GM12878 (cell line): ENCODE data around the gene PRR35. TPM values are rescaled to one million over a fixed set of nuclear protein-coding genes. Genes with fewer than 3 reads are reported as not detected.

Experiments
- ATAC-seq: fragments of 200-7000 bp; cut with Tn5 transposase; 3 replicates; pipeline ENCODE4 v1.9.1; 2020; ENCODE audit warnings: mild to moderate bottlenecking, moderate library complexity
- BruUV-seq: library from RNA; stranded (reverse); fragments of 400-500 nt; replicated peaks from 2 replicates; lab custom pipeline; 2021; lab: Mats Ljungman, UMichigan
- CTCF ChIA-PET: fragments of 300-600 bp; sonication (Branson Sonifier 250); formaldehyde crosslinking; extraction: SDS; loops from one replicate; lab custom pipeline; 2021; ENCODE audit warnings: inconsistent platforms; lab: Yijun Ruan, JAX
- POLR2A ChIA-PET: fragments of 350-600 bp; formaldehyde crosslinking; extraction: SDS; loops from one replicate; lab custom pipeline; 2021; ENCODE audit warnings: inconsistent platforms; lab: Charles Lee
- RAD21 ChIA-PET: fragments of 300-600 bp; sonication (Branson Sonifier 250); formaldehyde crosslinking; loops from one replicate; lab custom pipeline; 2023; ENCODE audit warnings: antibody characterized with exemption; ENCODE audit not compliant: unreplicated experiment; lab: Charles Lee
- SMC1A ChIA-PET: fragments of 300-600 bp; sonication (Branson Sonifier 250); formaldehyde crosslinking; loops from one replicate; lab custom pipeline; 2023; ENCODE audit not compliant: unreplicated experiment, uncharacterized antibody; lab: Charles Lee
- DNase-seq: peaks from one replicate; pipeline ENCODE4 v3.0.0-alpha.2; 2011; ENCODE audit warnings: low read depth, low spot score
- FAIRE-seq: peaks from 3 replicates; lab custom pipeline; 2011; peaks lifted over from hg19 to GRCh38; lab: Jason Lieb, UNC
- H2AFZ ChIP-seq: 2 replicates; pipeline ENCODE4 v1.6.0; 2011; ENCODE audit warnings: low read depth, low read length, control low read depth; ENCODE audit not compliant: control insufficient read depth
- H3K27ac ChIP-seq: 2 replicates; pipeline ENCODE4 v1.5.1; 2011; ENCODE audit warnings: control low read depth; ENCODE audit not compliant: control insufficient read depth, insufficient read depth
- H3K27me3 ChIP-seq, 2 experiments: replicated peaks in 1 of 2; 2 replicates each; pipeline versions ENCODE4 v1.6.0 to v1.6.1; 2011; ENCODE audit warnings: low read length in 1 of 2; ENCODE audit not compliant: control insufficient read depth in 2 of 2, insufficient read depth in 2 of 2
- H3K36me3 ChIP-seq, 2 experiments: 2 replicates each; pipeline ENCODE4 v1.5.1; 2011; ENCODE audit warnings: low read length in 1 of 2; ENCODE audit not compliant: control insufficient read depth in 2 of 2, insufficient read depth in 2 of 2
- H3K4me1 ChIP-seq: 2 replicates; pipeline ENCODE4 v1.6.1; 2011; ENCODE audit warnings: mild to moderate bottlenecking, low read length, moderate library complexity, mixed read lengths; ENCODE audit not compliant: control insufficient read depth, insufficient read depth
- H3K4me2 ChIP-seq: 2 replicates; pipeline ENCODE4 v1.6.0; 2011; ENCODE audit warnings: control low read depth; ENCODE audit not compliant: control insufficient read depth, insufficient read depth
- H3K4me3 ChIP-seq: fragments of 200-600 bp; sonication (generic); 2 replicates; pipeline ENCODE4 v1.5.1; 2016
- H3K79me2 ChIP-seq: 2 replicates; pipeline ENCODE4 v1.6.0; 2011; ENCODE audit warnings: low read length; ENCODE audit not compliant: control insufficient read depth, insufficient read depth
- H3K9ac ChIP-seq: 2 replicates; pipeline ENCODE4 v1.8.0; 2011; ENCODE audit warnings: low read length, control low read depth, mixed read lengths; ENCODE audit not compliant: control insufficient read depth, insufficient read depth
- H3K9me3 ChIP-seq: replicated peaks from 3 replicates; pipeline ENCODE4 v1.5.1; 2011; ENCODE audit warnings: mild to moderate bottlenecking, low read length; ENCODE audit not compliant: control insufficient read depth, insufficient read depth
- H4K20me1 ChIP-seq: 2 replicates; pipeline ENCODE4 v1.6.0; 2011; ENCODE audit not compliant: control insufficient read depth, insufficient read depth
- BHLHE40 ChIP-seq, 2 experiments: fragments of 450-650 bp in 1 of 2; IDR thresholded peaks; 2 replicates each; pipeline ENCODE4 v1.6.1; 2011 to 2017; ENCODE audit warnings: low read depth in 2 of 2, borderline replicate concordance in 1 of 2, improper control_type of control experiment in 1 of 2, low read length in 1 of 2, mild to moderate bottlenecking in 1 of 2
- CBFB ChIP-seq: IDR thresholded peaks from 2 replicates; pipeline ENCODE4 v1.6.1; 2016; ENCODE audit warnings: antibody characterized with exemption, low read depth
- CHD1 ChIP-seq: IDR thresholded peaks from 2 replicates; pipeline ENCODE4 v1.6.1; 2012; ENCODE audit warnings: low read depth, low read length, improper control_type of control experiment
- CHD2 ChIP-seq: IDR thresholded peaks from 2 replicates; pipeline ENCODE4 v1.6.1; 2011; ENCODE audit warnings: low read depth, low read length, improper control_type of control experiment, borderline replicate concordance
- FOXM1 ChIP-seq: IDR thresholded peaks from 2 replicates; pipeline ENCODE4 v1.6.1; 2012; ENCODE audit warnings: low read depth, mild to moderate bottlenecking, inconsistent platforms, low read length, moderate library complexity
- IRF4 ChIP-seq: IDR thresholded peaks from 2 replicates; pipeline ENCODE4 v1.6.1; 2011; ENCODE audit warnings: low read depth, low read length
- MEF2B ChIP-seq: fragments of 450-650 bp; IDR thresholded peaks from 2 replicates; pipeline ENCODE4 v1.6.1; 2018; ENCODE audit warnings: mild to moderate bottlenecking, moderate library complexity; ENCODE audit not compliant: partially characterized antibody, poor library complexity, severe bottlenecking
- NFXL1 ChIP-seq: fragments of 450-650 bp; IDR thresholded peaks from 2 replicates; pipeline ENCODE4 v1.6.1; 2017; ENCODE audit warnings: antibody characterized with exemption, mild to moderate bottlenecking, borderline replicate concordance
- NR2C1 ChIP-seq: fragments of 450-650 bp; IDR thresholded peaks from 2 replicates; pipeline ENCODE4 v1.6.1; 2017; ENCODE audit warnings: antibody characterized with exemption, mild to moderate bottlenecking, moderate library complexity
- PAX5 ChIP-seq: IDR thresholded peaks from 2 replicates; pipeline ENCODE4 v1.6.1; 2011; ENCODE audit warnings: low read depth, low read length, borderline replicate concordance
- SKIL ChIP-seq: fragments of 450-650 bp; IDR thresholded peaks from 2 replicates; pipeline ENCODE4 v1.6.1; 2017; ENCODE audit warnings: mild to moderate bottlenecking, low read depth, inconsistent platforms; ENCODE audit not compliant: poor library complexity, severe bottlenecking
- SMAD1 ChIP-seq: fragments of 450-650 bp; IDR thresholded peaks from 2 replicates; pipeline ENCODE4 v1.6.1; 2018; ENCODE audit warnings: mild to moderate bottlenecking, low read depth; ENCODE audit not compliant: partially characterized antibody
- STAT3 ChIP-seq: IDR thresholded peaks from 2 replicates; pipeline ENCODE4 v1.6.1; 2011; ENCODE audit warnings: low read depth, low read length, improper control_type of control experiment
- YY1 ChIP-seq: IDR thresholded peaks from 2 replicates; pipeline ENCODE4 v1.6.1; 2011; ENCODE audit warnings: low read depth, mild to moderate bottlenecking, low read length
- WGBS: methylation state at CpG from one replicate; pipeline ENCODE4 v1.1.6; 2016; ENCODE audit warnings: low lambda C conversion rate; ENCODE audit not compliant: insufficient replicate concordance, insufficient coverage; ENCODE audit errors: missing lambda C conversion rate; 5-methylcytosine and 5-hydroxymethylcytosine counted together
- in situ Hi-C: fragments of 300-500 bp; cut with MboI; formaldehyde crosslinking; loops from 9 replicates; pipeline ENCODE4 v1.14.3; 2018; ENCODE audit warnings: mixed read lengths
- intact Hi-C: fragments of 100-400 bp; cut with micrococcal nuclease; formaldehyde crosslinking; loops from one replicate; pipeline ENCODE4 v1.14.2; 2022; ENCODE audit not compliant: unreplicated experiment
- polyA plus RNA-seq, 11 experiments: library from polyadenylated mRNA; depleted of rRNA in 4 of 11; unstranded in 6 of 11; stranded (reverse) in 5 of 11; fragments of >200 nt; fragmentation: Nextera tagmentation in 4 of 11; fragmentation: Illumina TruSeq in 1 of 11; extraction: Ambion mirVana in 4 of 11; extraction: Trizol in 1 of 11; gene quantifications; 1 replicate in 1 of 11; 2 replicates in 10 of 11; pipeline versions ENCODE4 v1.2.1 to v1.2.3, GENCODE V29; 2011 to 2016; ENCODE audit warnings: inconsistent platforms in 2 of 11, missing spikeins in 2 of 11, low read depth in 1 of 11
- total RNA-seq, 4 experiments: library from RNA; depleted of rRNA in 3 of 4; stranded (reverse); fragments of >200 nt in 3 of 4; fragmentation: Illumina TruSeq in 1 of 4; extraction: Trizol in 1 of 4; gene quantifications; 2 replicates each; pipeline versions ENCODE4 v1.2.1 to v1.2.3, GENCODE V29; 2013 to 2021
- TF ChIP-seq, protein P1 (sequence below): IDR thresholded peaks from 2 replicates; pipeline ENCODE4 v1.6.1; 2012; ENCODE audit warnings: mild to moderate bottlenecking, low read depth, low read length

Gene PRR35
- total and polyA plus RNA-seq, 10 of the 15 experiments (the other 5 are each of a cell fraction or from before 2014, with no cell fraction given): not detected

GRCh38 chr16:521381-522210 is 38.6 kb upstream of the PRR35 start:
- Histone ChIP-seq H2AFZ (no peak overlapping the region), H4K20me1 (no peaks in the 10 kb centered on the region; the same call in 1 of the 2 replicates), H3K36me3 (peaks cover 0 to 2% of the 10 kb centered on the region in 2 experiments; a peak in 3 of 4 replicates), H3K4me2 (no peak overlapping the region), H3K27ac (no peak overlapping the region), H3K9me3 (no peaks in the 10 kb centered on the region), H3K4me1 (peaks cover 25% of the 10 kb centered on the region), H3K4me3 (no peak overlapping the region), H3K9ac (no peak overlapping the region), H3K79me2 (peaks cover 14% of the 10 kb centered on the region), H3K27me3 (no peaks in the 10 kb centered on the region)
- BruUV-seq: no TSS peak
- ChIA-PET SMC1A (no interaction called here), RAD21 (no interaction called here), POLR2A (no interaction called here), CTCF (no interaction called here)
- in situ Hi-C loops (no loop called here), intact Hi-C loops (no loop called here)
- DNase-seq (no peak), ATAC-seq (no peak), FAIRE-seq (no peak)
- TF ChIP-seq MEF2B: no peak
- TF ChIP-seq YY1: no peak
- no peak for TF ChIP-seq BHLHE40 (IDR thresholded peaks at IDR 0.05; ENCODE audit: borderline replicate concordance in 1 of 2, low read depth in 2 of 2, low read length in 1 of 2)
- TF ChIP-seq STAT3: no peak
- TF ChIP-seq CHD2: no peak
- no peak for TF ChIP-seq NR2C1
- no peak for TF ChIP-seq SKIL
- TF ChIP-seq PAX5: no peak
- TF ChIP-seq FOXM1: no peak
- no peak for TF ChIP-seq CHD1
- TF ChIP-seq CBFB: no peak
- TF ChIP-seq IRF4: no peak
- TF ChIP-seq, protein P1, sequence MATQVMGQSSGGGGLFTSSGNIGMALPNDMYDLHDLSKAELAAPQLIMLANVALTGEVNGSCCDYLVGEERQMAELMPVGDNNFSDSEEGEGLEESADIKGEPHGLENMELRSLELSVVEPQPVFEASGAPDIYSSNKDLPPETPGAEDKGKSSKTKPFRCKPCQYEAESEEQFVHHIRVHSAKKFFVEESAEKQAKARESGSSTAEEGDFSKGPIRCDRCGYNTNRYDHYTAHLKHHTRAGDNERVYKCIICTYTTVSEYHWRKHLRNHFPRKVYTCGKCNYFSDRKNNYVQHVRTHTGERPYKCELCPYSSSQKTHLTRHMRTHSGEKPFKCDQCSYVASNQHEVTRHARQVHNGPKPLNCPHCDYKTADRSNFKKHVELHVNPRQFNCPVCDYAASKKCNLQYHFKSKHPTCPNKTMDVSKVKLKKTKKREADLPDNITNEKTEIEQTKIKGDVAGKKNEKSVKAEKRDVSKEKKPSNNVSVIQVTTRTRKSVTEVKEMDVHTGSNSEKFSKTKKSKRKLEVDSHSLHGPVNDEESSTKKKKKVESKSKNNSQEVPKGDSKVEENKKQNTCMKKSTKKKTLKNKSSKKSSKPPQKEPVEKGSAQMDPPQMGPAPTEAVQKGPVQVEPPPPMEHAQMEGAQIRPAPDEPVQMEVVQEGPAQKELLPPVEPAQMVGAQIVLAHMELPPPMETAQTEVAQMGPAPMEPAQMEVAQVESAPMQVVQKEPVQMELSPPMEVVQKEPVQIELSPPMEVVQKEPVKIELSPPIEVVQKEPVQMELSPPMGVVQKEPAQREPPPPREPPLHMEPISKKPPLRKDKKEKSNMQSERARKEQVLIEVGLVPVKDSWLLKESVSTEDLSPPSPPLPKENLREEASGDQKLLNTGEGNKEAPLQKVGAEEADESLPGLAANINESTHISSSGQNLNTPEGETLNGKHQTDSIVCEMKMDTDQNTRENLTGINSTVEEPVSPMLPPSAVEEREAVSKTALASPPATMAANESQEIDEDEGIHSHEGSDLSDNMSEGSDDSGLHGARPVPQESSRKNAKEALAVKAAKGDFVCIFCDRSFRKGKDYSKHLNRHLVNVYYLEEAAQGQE: no peak
- no peak for TF ChIP-seq SMAD1
- TF ChIP-seq NFXL1: no peak
- WGBS: 87% methylated on average over 34 of the region's 34 CpGs
